Natural killer cell (primary cell): Measurements from ENCODE around the gene NUCB1. TPM values are rescaled to one million over a fixed set of nuclear protein-coding genes. Genes with fewer than 3 reads are reported as not detected.
A peak's percentile ranks its signal among the peaks of the same experiment; 100 is the strongest.

Experiments
- ATAC-seq, 3 donors: fragments of 150-1000 bp in 2 of 3; fragments of 200-7000 bp in 1 of 3; cut with Tn5 transposase; 1 replicate in 1 of 3; 2 replicates in 2 of 3; pipeline ENCODE4 v1.10.0; 2021; ENCODE audit warnings: mild to moderate bottlenecking in 2 of 3, moderate library complexity in 2 of 3
- DNase-seq, 2 donors: peaks; one replicate each; pipeline versions ENCODE4 v3.0.0 to v3.0.0-alpha.2; 2013 to 2021; ENCODE audit warnings: mixed read lengths in 1 of 2
- H3K27ac ChIP-seq: one replicate; pipeline ENCODE4 v1.5.1; 2013; ENCODE audit warnings: mild to moderate bottlenecking, low read length
- H3K27me3 ChIP-seq: one replicate; pipeline ENCODE4 v1.6.1; 2013; ENCODE audit warnings: low read length; ENCODE audit not compliant: control insufficient read depth, insufficient read depth
- H3K36me3 ChIP-seq: one replicate; pipeline ENCODE4 v1.6.1; 2013; ENCODE audit warnings: low read length; ENCODE audit not compliant: control insufficient read depth, insufficient read depth
- H3K4me1 ChIP-seq: one replicate; pipeline ENCODE4 v1.6.1; 2013; ENCODE audit warnings: low read length; ENCODE audit not compliant: control insufficient read depth, insufficient read depth
- H3K4me3 ChIP-seq: one replicate; pipeline ENCODE4 v1.5.1; 2013; ENCODE audit warnings: low read length
- H3K9me3 ChIP-seq: one replicate; pipeline ENCODE4 v1.6.1; 2013; ENCODE audit warnings: low read length; ENCODE audit not compliant: control insufficient read depth, insufficient read depth
- H3K27ac Mint-ChIP-seq, 2 donors: one replicate each; pipeline ENCODE4 v1.8.0; 2022; ENCODE audit warnings: mild to moderate bottlenecking in 2 of 2, mixed read lengths in 2 of 2, moderate library complexity in 1 of 2
- H3K27me3 Mint-ChIP-seq, 2 donors: one replicate each; pipeline ENCODE4 v1.8.0; 2022; ENCODE audit warnings: low read depth in 2 of 2, mixed read lengths in 2 of 2
- H3K36me3 Mint-ChIP-seq: one replicate; pipeline ENCODE4 v1.8.0; 2022; ENCODE audit warnings: mixed read lengths
- H3K4me1 Mint-ChIP-seq, 2 donors: one replicate each; pipeline ENCODE4 v1.8.0; 2022; ENCODE audit warnings: mixed read lengths in 2 of 2
- H3K4me3 Mint-ChIP-seq: one replicate; pipeline ENCODE4 v1.8.0; 2022; ENCODE audit warnings: mild to moderate bottlenecking, moderate library complexity, mixed read lengths
- H3K9me3 Mint-ChIP-seq, 2 donors: one replicate each; pipeline ENCODE4 v1.8.0; 2022; ENCODE audit warnings: mixed read lengths in 2 of 2
- WGBS: methylation state at CpG from one replicate; pipeline ENCODE4 v1.1.7; 2013; ENCODE audit warnings: missing lambda C conversion rate; ENCODE audit not compliant: insufficient coverage; 5-methylcytosine and 5-hydroxymethylcytosine counted together
- intact Hi-C: fragments of 100-400 bp; cut with micrococcal nuclease; formaldehyde crosslinking; loops from one replicate; pipeline ENCODE4 v1.14.2; 2022
- total RNA-seq, 4 donors: library from RNA; stranded (reverse); fragments of 120-200 nt in 1 of 4; gene quantifications; one replicate each; pipeline versions ENCODE4 v1.2.3 to v1.2.4, GENCODE V29; 2013 to 2022
- TF ChIP-seq, protein P1 (sequence below): fragments of 200-600 bp; IDR thresholded peaks from one replicate; pipeline ENCODE4 v1.8.0; 2022; ENCODE audit warnings: antibody characterized with exemption

The NUCB1 gene
- total RNA-seq, 3 donors from 2014 or later (not counting 1 experiment from before 2014, with no cell fraction given) = 163 to 192 (median 171) TPM

DNA sequence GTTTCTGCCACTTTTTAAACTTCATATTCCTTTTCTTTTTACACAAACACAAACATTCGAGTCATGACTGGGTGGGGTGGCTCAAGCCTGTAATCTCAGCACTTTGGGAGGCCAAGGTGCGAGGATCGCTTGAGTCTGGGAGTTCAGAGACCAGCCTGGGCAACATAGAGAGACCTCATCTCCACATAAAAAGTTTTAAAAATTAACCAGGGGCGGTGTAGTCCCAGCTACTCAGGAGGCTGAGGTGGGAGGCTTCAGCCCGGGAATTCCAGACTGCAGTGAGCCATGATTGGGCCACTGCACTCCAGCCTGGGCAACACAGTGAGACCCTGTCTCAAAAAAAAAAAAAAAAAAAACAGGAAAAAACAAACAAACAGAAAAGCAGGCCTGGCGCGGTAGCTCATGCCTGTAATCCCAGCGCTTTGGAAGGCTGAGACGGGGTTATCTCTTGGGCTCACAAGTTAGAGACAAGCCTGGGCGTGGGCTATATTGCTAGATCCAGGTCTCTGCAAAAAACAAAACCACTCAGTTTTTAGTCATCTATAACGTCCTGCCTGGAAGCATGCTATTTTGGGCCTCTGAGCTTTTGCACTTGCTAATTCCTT is 54.0 kb downstream of the NUCB1 start:
- intact Hi-C loops = loop anchor here (1.0 kb wide), 1 partner anchor 11 kb away; the partner anchor contains the start of gene FTL
- no peaks in the 10 kb centered on the region for H3K9me3 ChIP-seq
- ATAC-seq = peak in 1 of 3 donors; percentile 12

DNA sequence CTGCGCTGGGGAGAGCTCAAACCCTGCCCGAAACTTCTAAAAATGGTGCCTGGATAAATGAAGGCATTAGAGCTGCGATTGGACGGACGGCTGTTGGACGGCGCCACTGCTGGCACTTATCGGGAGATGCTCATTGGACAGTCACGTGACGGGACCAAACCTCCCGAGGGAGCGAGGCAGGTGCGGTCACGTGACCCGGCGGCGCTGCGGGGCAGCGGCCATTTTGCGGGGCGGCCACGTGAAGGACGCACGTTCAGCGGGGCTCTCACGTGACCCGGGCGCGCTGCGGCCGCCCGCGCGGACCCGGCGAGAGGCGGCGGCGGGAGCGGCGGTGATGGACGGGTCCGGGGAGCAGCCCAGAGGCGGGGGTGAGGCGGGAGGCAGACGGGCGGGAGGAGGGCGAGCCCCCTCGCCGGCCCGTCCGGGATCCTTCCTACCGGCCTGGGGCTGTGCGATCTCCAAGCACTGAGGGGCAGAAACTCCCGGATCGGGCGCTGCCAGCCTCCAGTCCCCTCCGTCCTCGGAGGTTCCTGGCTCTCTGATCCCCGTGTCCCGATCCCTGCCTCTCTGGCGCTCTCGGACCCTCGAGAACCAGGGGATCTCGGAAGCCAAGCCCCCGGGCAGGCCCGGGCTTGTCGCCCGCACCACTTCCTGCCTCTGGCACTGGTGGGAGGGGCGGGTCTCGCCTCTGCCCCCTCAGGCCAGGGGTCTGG is 54.6 kb downstream of the NUCB1 start, which contains the start of gene BAX:
TSS of gene BAX (plus strand) at position 281 of the 713 bp plus-strand sequence. CDS start at position 335, 54 bp downstream.
- DNase-seq = peak; percentile 82 to 91
- Mint-ChIP-seq H3K36me3 (no peaks in the 10 kb centered on the region), H3K4me1 (peaks cover 14 to 20% of the 10 kb centered on the region in 2 donors), H3K9me3 (no peaks in the 10 kb centered on the region), H3K4me3 (peak within 1 kb of the TSS; percentile 93), H3K27me3 (no peaks in the 10 kb centered on the region), H3K27ac (peak within 1 kb of the TSS; percentile 79 to 85)
- H3K9me3 ChIP-seq = no peaks in the 10 kb centered on the region
- H3K4me3 ChIP-seq = peak within 1 kb of the TSS; percentile 100
- TF ChIP-seq, protein P1, sequence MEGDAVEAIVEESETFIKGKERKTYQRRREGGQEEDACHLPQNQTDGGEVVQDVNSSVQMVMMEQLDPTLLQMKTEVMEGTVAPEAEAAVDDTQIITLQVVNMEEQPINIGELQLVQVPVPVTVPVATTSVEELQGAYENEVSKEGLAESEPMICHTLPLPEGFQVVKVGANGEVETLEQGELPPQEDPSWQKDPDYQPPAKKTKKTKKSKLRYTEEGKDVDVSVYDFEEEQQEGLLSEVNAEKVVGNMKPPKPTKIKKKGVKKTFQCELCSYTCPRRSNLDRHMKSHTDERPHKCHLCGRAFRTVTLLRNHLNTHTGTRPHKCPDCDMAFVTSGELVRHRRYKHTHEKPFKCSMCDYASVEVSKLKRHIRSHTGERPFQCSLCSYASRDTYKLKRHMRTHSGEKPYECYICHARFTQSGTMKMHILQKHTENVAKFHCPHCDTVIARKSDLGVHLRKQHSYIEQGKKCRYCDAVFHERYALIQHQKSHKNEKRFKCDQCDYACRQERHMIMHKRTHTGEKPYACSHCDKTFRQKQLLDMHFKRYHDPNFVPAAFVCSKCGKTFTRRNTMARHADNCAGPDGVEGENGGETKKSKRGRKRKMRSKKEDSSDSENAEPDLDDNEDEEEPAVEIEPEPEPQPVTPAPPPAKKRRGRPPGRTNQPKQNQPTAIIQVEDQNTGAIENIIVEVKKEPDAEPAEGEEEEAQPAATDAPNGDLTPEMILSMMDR = no peak
- H3K36me3 ChIP-seq = no peaks in the 10 kb centered on the region
- no peaks in the 10 kb centered on the region for H3K27me3 ChIP-seq
- H3K27ac ChIP-seq = peak within 1 kb of the TSS; percentile 92
- intact Hi-C loops = loop anchor here (1.0 kb wide), 1 partner anchor 11 kb away; the partner anchor contains the start of gene FTL
- WGBS = under 1% methylated on average over 71 of the region's 71 CpGs
- ATAC-seq = peak; percentile 86 to 93 (median 91)
- peaks cover 18% of the 10 kb centered on the region for H3K4me1 ChIP-seq

More for the DNA sequence above, 54.0 kb downstream of the NUCB1 start:
- Mint-ChIP-seq H3K4me1 (peaks cover 14 to 20% of the 10 kb centered on the region in 2 donors), H3K27me3 (no peaks in the 10 kb centered on the region), H3K4me3 (peak overlapping the region; percentile 93), H3K27ac (peak overlapping the region; percentile 79 to 85), H3K9me3 (no peaks in the 10 kb centered on the region), H3K36me3 (no peaks in the 10 kb centered on the region)
- Histone ChIP-seq H3K27ac (no peak overlapping the region), H3K4me3 (peak overlapping the region; percentile 100), H3K27me3 (no peaks in the 10 kb centered on the region), H3K36me3 (no peaks in the 10 kb centered on the region), H3K4me1 (peaks cover 18% of the 10 kb centered on the region)
- TF ChIP-seq, protein P1 = no peak
- DNase-seq = no peak
- 81% methylated on average over 11 of the region's 11 CpGs for WGBS

DNA sequence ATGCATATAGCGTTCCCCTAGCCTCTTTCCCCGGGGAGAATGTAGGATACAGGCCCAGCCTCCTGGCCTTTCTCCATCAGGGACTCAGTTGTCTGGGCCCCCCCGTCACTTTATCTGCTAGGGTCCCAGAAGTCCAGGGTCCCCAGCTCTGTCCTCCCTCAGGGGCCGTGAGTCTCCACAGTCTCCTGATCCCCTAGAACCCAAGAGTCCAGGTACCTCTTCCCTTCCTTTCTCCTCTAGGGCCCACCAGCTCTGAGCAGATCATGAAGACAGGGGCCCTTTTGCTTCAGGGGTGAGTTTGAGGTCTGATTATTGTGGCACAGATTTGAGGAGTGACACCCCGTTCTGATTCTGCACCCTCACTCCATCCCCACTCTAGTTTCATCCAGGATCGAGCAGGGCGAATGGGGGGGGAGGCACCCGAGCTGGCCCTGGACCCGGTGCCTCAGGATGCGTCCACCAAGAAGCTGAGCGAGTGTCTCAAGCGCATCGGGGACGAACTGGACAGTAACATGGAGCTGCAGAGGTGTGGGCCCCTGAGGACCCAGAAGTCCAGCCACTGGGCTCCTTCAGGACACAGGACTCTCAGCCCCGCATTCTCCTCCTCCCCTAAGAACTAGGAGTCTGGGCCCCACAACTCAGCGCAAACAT is 55.3 kb downstream of the NUCB1 start:
- WGBS = 67% methylated on average over 16 of the region's 16 CpGs
- ATAC-seq = no peak
- Mint-ChIP-seq H3K4me3 (peak overlapping the region; percentile 84), H3K36me3 (no peaks in the 10 kb centered on the region), H3K4me1 (peaks cover 14 to 20% of the 10 kb centered on the region in 2 donors), H3K27ac (peak overlapping the region; percentile 79 to 85), H3K27me3 (no peaks in the 10 kb centered on the region), H3K9me3 (no peaks in the 10 kb centered on the region)
- TF ChIP-seq, protein P1 = no peak
- peaks cover 22% of the 10 kb centered on the region for H3K4me1 ChIP-seq
- H3K4me3 ChIP-seq = peak overlapping the region; percentile 100
- no peaks in the 10 kb centered on the region for H3K9me3 ChIP-seq
- DNase-seq = no peak
- no peaks in the 10 kb centered on the region for H3K27me3 ChIP-seq
- H3K27ac ChIP-seq = peak overlapping the region; percentile 92
- intact Hi-C loops = no loop called here
- no peaks in the 10 kb centered on the region for H3K36me3 ChIP-seq
